Astrocyte (in vitro differentiated cells and primary cell): Measurements from ENCODE around the gene DOCK1.

Source experiments
- CTCF ChIP-seq: IDR thresholded peaks from 2 replicates; pipeline ENCODE4 v1.5.1; 2011; ENCODE audit warnings: low read depth, mild to moderate bottlenecking, inconsistent platforms, low read length, moderate library complexity; ENCODE audit not compliant: insufficient read depth
- EZH2 ChIP-seq: IDR thresholded peaks from 2 replicates; pipeline ENCODE4 v1.6.1; 2012; ENCODE audit warnings: mild to moderate bottlenecking, low read length, inconsistent platforms; ENCODE audit not compliant: insufficient read depth

GRCh38 chr10:127386606-127387327, 481.5 kb downstream of the DOCK1 start:
- TF ChIP-seq CTCF (no peak), EZH2 (no peak)
